ENCODE results near the gene EIF5. TPM values are rescaled to one million over a fixed set of nuclear protein-coding genes. Genes with fewer than 3 reads are reported as not detected.

The EIF5 gene
- polyA plus RNA-seq, 1 donor (not counting 4 experiments of a cell fraction or from before 2014, with no cell fraction given) = 221 TPM

GRCh38 chr14:103391048-103391447 lies 57.0 kb downstream of the EIF5 start:
- no peak for DNase-seq (ENCODE audit: low read depth, low spot score)
- H3K4me2 ChIP-seq (ENCODE audit: control insufficient read depth, extremely low read depth, insufficient read depth, low read depth, low read length) = no peak overlapping the region
- H2AFZ ChIP-seq (ENCODE audit: control insufficient read depth, low read length) = no peak overlapping the region
- peaks cover 5% of the 10 kb centered on the region for H3K9me1 ChIP-seq (ENCODE audit: control insufficient read depth, extremely low read depth, insufficient read depth, low read length)
- H3K79me2 ChIP-seq (ENCODE audit: control insufficient read depth, insufficient read depth, low read length) = peaks cover 96% of the 10 kb centered on the region
- peaks cover 33% of the 10 kb centered on the region for H3K4me1 ChIP-seq (ENCODE audit: control insufficient read depth, extremely low read depth, insufficient read depth, low read length)
- peaks cover 1 to 9% of the 10 kb centered on the region in 2 experiments for H3K36me3 ChIP-seq (ENCODE audit: control insufficient read depth in 2 of 2, extremely low read depth in 1 of 2, insufficient read depth in 2 of 2, low read length in 2 of 2)
- dilution Hi-C loops (cut with MboI; ENCODE audit: extremely low pct_ligation_motif_present, low sequenced_read_pairs) = no loop called here
- no peak for FAIRE-seq
- no peaks in the 10 kb centered on the region for H3K9me3 ChIP-seq (ENCODE audit: control insufficient read depth, low read depth, low read length)
- no peak overlapping the region for H3K9ac ChIP-seq (ENCODE audit: control insufficient read depth, extremely low read depth, insufficient read depth, low read length)
- no peaks in the 10 kb centered on the region for H3K27me3 ChIP-seq (ENCODE audit: control insufficient read depth, extremely low read depth, insufficient read depth, low read length)
- no peak overlapping the region for H3K27ac ChIP-seq (ENCODE audit: control insufficient read depth, insufficient read depth, low read length)
- H3K4me3 ChIP-seq (ENCODE audit: control insufficient read depth in 2 of 3, extremely low read depth in 1 of 3, insufficient read depth in 2 of 3, low read depth in 1 of 3, low read length in 3 of 3) = no peak overlapping the region
- TF ChIP-seq EZH2 (IDR thresholded peaks at IDR 0.05; ENCODE audit: low read length) (no peak), CTCF (optimal IDR thresholded peaks at IDR 0.05 in 1 of 3, IDR thresholded peaks at IDR 0.05 in 1 of 3, conservative IDR thresholded peaks at IDR 0.05 in 1 of 3; ENCODE audit: extremely low read depth in 1 of 3, insufficient read depth in 2 of 3, low read length in 3 of 3) (peak; percentile 48 to 84 (median 76))
- peaks cover 63% of the 10 kb centered on the region for H4K20me1 ChIP-seq (ENCODE audit: control insufficient read depth, extremely low read depth, insufficient read depth, low read length)

GRCh38 chr14:103392106-103392505 lies 58.1 kb downstream of the EIF5 start:
- Histone ChIP-seq H2AFZ (ENCODE audit: control insufficient read depth, low read length) (no peak overlapping the region), H3K36me3 (ENCODE audit: control insufficient read depth in 2 of 2, extremely low read depth in 1 of 2, insufficient read depth in 2 of 2, low read length in 2 of 2) (peaks cover 0 to 13% of the 10 kb centered on the region in 2 experiments), H3K27me3 (ENCODE audit: control insufficient read depth, extremely low read depth, insufficient read depth, low read length) (no peaks in the 10 kb centered on the region), H3K4me2 (ENCODE audit: control insufficient read depth, extremely low read depth, insufficient read depth, low read depth, low read length) (no peak overlapping the region), H3K9me3 (ENCODE audit: control insufficient read depth, low read depth, low read length) (no peaks in the 10 kb centered on the region), H4K20me1 (ENCODE audit: control insufficient read depth, extremely low read depth, insufficient read depth, low read length) (peaks cover 70% of the 10 kb centered on the region), H3K9me1 (ENCODE audit: control insufficient read depth, extremely low read depth, insufficient read depth, low read length) (peaks cover 5% of the 10 kb centered on the region), H3K4me3 (ENCODE audit: control insufficient read depth in 2 of 3, extremely low read depth in 1 of 3, insufficient read depth in 2 of 3, low read depth in 1 of 3, low read length in 3 of 3) (no peak overlapping the region), H3K4me1 (ENCODE audit: control insufficient read depth, extremely low read depth, insufficient read depth, low read length) (peaks cover 37% of the 10 kb centered on the region), H3K9ac (ENCODE audit: control insufficient read depth, extremely low read depth, insufficient read depth, low read length) (no peak overlapping the region), H3K27ac (ENCODE audit: control insufficient read depth, insufficient read depth, low read length) (no peak overlapping the region), H3K79me2 (ENCODE audit: control insufficient read depth, insufficient read depth, low read length) (peaks cover 96% of the 10 kb centered on the region)
- FAIRE-seq (no peak), DNase-seq (ENCODE audit: low read depth, low spot score) (no peak)
- no peak for TF ChIP-seq EZH2 (IDR thresholded peaks at IDR 0.05; ENCODE audit: low read length)
- TF ChIP-seq CTCF (optimal IDR thresholded peaks at IDR 0.05 in 1 of 3, IDR thresholded peaks at IDR 0.05 in 1 of 3, conservative IDR thresholded peaks at IDR 0.05 in 1 of 3; ENCODE audit: extremely low read depth in 1 of 3, insufficient read depth in 2 of 3, low read length in 3 of 3) = no peak
- dilution Hi-C loops (cut with MboI; ENCODE audit: extremely low pct_ligation_motif_present, low sequenced_read_pairs) = no loop called here

Data from keratinocyte (primary cell).